GM21423 (cell line): ENCODE data around the gene HMGCS2.
"Not testable (repeated sequence)": the region's sequence is repeated elsewhere in the genome, so short reads cannot be mapped to it uniquely, and the experiment has no call there.

Experiments
- ATAC-seq: cut with Tn5 transposase; IDR thresholded peaks from one replicate; pipeline ENCODE4 v1.9.1; 2021; ENCODE audit warnings: mild to moderate bottlenecking, moderate library complexity; ENCODE audit not compliant: unreplicated experiment

The HMGCS2 gene

DNA sequence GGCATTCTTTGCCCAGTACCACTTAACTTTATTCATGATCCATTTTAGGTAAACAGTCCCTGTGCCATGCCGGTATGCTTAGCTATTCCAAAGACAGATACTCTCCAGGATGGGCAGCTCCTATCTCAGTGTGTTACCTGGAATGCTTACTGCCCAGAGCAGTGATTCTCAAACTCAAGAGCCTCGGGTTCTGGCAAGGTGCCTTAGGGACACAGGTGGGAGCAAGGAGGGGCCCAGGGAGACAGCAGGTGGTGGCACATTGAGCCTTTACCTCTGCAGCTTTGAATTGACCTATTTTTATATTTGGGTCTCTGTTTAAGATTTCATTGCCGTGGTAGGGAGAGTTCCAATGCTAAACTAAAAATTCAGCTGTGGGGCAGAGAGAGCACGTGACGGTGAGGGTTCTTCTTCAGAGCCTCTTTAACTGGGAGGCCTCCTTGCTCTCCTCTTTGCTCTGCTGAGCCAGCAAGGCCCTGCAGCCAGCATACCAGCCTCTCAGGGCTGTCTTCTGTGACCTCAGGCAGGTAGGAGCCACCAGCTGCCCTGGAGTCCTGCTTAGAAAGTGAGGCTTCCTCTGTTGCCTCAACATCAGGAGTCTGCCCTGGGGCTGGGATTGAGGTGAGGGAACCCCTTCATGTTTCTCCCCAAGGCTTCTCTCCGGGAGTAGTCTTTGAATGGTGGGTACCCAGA is 36.8 kb downstream of the HMGCS2 start:
- ATAC-seq: no peak

GRCh38 chr1:119731060-119731459 is 37.6 kb downstream of the HMGCS2 start:
- no peak for ATAC-seq

DNA sequence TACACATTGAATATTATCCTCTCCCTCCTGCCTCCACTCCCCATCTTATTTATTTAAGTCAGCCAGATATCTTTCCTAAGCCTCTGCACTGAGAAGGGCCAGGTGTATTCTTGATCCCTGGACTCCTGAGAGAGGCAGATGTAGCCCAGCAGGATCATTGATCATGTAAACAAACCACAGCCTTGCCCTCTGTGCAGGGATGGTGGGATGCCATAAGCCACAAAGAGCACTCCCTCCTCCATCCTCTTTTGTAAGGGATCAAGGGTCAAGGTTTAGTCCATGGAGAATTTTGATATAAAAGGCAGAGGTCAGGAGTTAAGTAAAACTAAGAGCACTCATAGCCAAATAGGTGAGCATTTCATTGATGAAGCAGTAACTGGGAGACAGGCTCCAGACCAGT is 39.7 kb downstream of the HMGCS2 start:
- ATAC-seq: no peak

GRCh38 chr1:119727991-119728390 is 40.7 kb downstream of the HMGCS2 start:
- ATAC-seq: no peak

GRCh38 chr1:119725626-119726025 is 43.1 kb downstream of the HMGCS2 start:
- ATAC-seq: no peak

GRCh38 chr1:119724611-119725218 is 44.0 kb downstream of the HMGCS2 start:
- no peak for ATAC-seq

GRCh38 chr1:119721896-119722295 is 46.8 kb downstream of the HMGCS2 start:
- ATAC-seq: no peak

DNA sequence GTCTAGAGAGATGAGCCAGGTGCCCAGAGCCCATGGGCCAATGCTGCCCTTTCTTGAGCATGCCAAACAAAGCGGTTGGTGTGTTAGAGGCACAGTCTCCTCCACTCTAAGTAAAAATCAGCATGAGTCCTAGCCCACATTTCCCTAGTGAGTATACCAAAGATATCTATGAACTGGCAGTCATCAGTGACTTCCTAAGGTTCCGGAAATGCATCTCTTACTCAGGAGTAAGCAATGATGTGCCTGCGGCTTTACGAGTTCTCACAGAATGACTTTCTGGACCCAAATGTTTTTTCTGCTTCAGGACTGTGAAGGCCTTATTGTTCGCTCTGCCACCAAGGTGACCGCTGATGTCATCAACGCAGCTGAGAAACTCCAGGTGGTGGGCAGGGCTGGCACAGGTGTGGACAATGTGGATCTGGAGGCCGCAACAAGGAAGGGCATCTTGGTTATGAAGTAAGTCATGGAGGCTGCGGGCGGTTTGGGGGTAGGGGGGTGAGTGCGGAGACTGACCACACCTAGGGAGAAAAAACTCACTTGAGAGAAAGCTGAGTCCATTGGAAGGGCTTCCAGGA is 47.8 kb downstream of the HMGCS2 start:
- ATAC-seq: no peak

DNA sequence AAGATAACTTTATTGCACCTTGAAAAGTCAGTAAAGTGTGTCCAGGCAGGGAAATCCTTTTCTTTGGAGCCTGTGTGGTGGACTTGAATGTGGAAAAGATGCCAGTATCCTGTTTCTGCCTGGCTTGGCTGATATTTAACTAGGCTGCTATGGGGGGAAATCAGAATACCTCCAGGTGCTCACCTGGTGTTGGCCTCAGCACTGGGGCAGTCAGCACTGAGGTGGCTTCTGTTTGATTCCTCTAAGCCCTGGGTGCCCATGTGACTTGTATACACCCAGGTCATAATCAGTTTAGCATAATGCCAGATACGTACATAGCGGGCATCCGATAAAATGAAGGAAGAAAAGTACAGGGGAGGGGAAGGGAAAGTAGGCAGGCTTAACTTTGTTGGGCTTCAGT is 49.7 kb downstream of the HMGCS2 start:
- ATAC-seq: no peak

DNA sequence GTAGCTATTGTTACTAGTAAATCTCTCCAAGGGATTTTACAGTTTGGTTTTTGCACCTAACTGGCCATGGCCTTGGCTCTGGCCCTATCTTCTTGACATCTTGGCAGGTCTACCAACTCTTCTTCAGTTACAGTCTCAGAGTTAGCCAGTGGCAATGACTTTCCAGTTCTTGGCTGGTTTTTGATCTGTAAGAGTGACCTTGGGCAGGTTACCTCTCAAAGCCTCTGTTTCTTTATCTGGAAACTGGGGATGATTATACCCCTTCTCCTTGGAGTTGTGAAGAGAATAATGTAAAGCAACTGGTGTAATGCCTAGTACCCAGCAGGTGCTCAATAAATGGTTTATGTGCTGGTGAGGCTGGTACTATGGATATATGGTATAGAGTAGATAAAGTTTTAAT is 50.3 kb downstream of the HMGCS2 start:
- no peak for ATAC-seq

GRCh38 chr1:119715542-119715941 is 53.2 kb downstream of the HMGCS2 start:
- ATAC-seq: no peak

- no peak for ATAC-seq
These were observed 54.1 kb downstream of the HMGCS2 start for GRCh38 chr1:119714583-119714982.

DNA sequence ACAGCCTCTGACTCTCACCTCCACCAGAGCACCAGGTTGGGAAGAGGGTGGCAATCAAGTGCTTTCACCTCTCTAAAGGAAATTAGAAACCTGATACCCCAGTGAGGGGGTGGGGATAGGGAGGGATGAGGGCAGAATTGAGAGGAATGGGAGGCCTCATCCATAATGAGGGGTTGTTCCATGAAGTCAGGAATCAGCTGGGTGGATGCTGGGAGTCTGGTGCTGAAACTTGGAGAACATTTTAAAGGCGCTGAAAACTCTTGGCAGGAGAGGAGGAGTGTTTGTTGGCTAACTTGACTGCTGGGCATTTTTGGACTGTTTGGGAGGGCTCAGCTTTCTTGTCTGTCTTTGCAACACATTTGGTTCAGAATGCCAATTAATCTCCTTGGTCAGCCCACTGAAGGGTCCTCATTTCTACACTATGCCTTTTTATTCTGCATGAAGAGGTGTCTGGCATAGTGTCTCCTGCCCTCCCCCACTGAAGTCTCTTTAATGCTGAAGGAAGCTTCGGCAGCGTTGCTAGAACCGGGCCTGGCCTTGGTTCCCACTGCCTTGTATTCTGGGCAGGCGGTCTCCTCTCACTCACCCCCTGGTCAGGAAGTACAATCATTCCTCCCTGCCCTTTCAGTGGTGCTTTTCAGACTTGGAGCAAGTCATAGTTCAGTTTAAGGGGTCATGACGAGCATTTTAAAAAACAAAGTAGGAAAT is 54.8 kb downstream of the HMGCS2 start:
- ATAC-seq: no peak

GRCh38 chr1:119713039-119713748 is 55.5 kb downstream of the HMGCS2 start:
- no peak for ATAC-seq

- ATAC-seq: no peak
These were observed 56.2 kb downstream of the HMGCS2 start for GRCh38 chr1:119712342-119713038.

DNA sequence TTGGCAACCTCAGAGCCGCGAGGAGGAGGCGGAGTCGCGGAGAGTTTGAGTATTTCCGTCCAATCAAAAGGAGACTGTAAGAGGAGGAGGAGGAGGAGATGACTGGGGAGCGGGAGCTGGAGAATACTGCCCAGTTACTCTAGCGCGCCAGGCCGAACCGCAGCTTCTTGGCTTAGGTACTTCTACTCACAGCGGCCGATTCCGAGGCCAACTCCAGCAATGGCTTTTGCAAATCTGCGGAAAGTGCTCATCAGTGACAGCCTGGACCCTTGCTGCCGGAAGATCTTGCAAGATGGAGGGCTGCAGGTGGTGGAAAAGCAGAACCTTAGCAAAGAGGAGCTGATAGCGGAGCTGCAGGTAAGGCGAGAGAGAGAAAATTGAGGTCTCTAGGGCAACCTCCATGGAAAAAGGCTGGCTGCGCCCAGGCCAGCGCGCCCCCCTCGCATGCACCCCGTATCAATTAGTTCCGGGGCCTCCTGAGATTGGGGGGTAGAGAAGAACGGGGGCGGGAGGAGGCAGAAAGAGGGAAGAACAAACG is 56.8 kb downstream of the HMGCS2 start, which contains the start of gene PHGDH:
TSS of gene PHGDH (plus strand) at position 131 of the 538 bp plus-strand sequence. CDS start at position 220, 89 bp downstream.
- ATAC-seq: no peak

DNA sequence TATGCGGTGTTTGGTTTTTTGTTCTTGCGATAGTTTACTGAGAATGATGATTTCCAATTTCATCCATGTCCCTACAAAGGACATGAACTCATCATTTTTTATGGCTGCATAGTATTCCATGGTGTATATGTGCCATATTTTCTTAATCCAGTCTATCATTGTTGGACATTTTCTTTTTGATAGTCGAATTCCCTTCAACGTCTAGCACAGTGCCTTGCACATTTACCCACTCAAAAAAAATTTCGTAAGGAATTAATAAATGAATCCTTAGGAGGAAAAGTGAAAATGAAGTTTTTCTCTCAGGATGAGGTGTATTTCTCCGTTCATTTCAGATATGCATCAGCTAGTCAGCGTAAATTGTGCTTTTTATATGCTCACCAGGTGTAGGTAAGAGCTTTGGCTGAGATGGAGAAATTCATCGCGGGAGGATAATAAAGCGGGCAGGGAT is 57.3 kb downstream of the HMGCS2 start:
- not testable (repeated sequence) for ATAC-seq

DNA sequence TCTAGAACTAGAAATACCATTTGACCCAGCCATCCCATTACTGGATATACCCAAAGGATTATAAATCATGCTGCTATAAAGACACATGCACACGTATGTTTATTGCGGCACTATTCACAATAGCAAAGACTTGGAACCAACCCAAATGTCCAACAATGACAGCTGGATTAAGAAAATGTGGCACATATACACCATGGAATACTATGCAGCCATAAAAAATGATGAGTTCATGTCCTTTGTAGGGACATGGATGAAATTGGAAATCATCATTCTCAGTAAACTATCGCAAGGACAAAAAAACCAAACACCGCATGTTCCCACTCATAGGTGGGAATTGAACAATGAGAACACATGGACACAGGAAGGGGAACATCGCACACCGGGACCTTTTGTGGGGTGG is 62.1 kb downstream of the HMGCS2 start:
- not testable (repeated sequence) for ATAC-seq

DNA sequence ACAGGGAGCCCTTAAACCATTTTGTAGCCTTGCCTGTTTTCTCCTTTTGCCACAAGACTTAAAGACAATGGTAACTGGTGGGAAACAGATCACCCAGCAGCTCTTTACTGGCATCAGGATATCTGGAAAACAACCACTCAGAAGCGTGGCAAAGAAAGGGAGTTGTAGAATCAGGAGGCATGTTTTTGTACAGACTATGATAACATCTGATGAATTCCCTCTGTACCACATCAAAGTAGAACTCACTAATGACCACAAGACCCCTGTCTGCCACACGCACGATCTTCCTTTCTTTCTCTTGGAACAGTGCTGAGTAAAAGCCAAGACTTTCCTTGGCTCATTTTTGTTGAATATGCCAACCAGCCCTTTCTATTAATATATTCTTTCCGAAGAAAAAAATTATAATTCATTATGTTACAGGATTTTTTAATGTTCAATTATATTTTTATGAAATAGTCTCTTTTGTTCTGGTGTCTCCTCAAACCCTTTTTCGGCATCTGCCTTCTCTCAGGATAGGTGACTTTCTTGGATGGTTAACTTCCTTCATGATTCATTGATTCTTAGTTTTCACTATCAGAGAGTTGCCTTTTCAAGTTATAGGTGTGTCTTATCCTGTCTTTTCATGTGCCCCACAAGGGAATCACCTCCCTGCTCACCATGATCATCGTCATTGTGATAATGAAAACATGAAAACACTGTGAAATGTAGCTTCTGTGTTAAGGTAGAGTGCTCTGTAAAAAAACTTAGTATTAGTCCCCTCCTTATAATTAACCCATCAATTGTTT is 64.8 kb downstream of the HMGCS2 start:
- no peak for ATAC-seq
